Measurements from ENCODE around the gene NCOA7. TPM values are rescaled to one million over a fixed set of nuclear protein-coding genes. Genes with fewer than 3 reads are reported as not detected.
"Not testable (repeated sequence)": the region's sequence is repeated elsewhere in the genome, so short reads cannot be mapped to it uniquely, and the experiment has no call there.

The NCOA7 gene
- total RNA-seq, 1 donor, result 41.7 TPM

- DNase-seq (ENCODE audit: low read depth), result no peak
- TF ChIP-seq CTCF (IDR thresholded peaks at IDR 0.05; ENCODE audit: insufficient read depth, low read length), result no peak
- H3K4me3 ChIP-seq (ENCODE audit: low read depth, low read length), result no peak overlapping the region
Observed at GRCh38 chr6:125766641-125767040, 24.1 kb upstream of the NCOA7 start.

DNA sequence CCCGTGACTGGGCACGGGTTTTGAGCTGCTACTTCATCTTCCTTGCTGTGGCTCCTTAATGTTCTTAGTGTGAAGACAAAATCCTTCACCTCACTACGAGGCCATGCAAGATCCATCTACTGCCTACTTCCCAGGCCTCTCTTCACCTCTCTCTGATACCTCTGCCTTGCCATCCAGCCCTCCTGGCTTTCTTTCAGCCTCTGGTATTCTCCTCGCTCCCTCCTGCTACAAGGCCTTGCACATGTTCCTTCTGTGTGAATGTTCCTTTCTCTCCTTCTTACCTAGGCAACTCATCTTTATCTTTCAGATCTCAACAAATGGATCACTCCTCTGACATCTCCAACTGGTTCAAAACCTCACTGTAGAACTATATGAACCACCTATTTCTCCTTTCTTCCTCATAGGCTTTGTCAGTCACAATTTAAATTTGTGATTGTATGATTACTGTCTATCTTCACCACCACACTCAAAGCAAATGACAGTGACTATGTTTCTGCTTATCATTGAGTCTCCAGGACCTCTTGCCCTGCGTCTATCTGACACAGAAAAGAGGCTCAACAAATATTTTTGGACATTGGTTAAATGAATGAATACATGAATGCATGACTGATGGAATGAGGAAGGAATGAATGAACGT lies 21.5 kb upstream of the NCOA7 start:
- no peak for DNase-seq (ENCODE audit: low read depth)
- TF ChIP-seq CTCF (IDR thresholded peaks at IDR 0.05; ENCODE audit: insufficient read depth, low read length), result no peak
- no peak overlapping the region for H3K4me3 ChIP-seq (ENCODE audit: low read depth, low read length)

DNA sequence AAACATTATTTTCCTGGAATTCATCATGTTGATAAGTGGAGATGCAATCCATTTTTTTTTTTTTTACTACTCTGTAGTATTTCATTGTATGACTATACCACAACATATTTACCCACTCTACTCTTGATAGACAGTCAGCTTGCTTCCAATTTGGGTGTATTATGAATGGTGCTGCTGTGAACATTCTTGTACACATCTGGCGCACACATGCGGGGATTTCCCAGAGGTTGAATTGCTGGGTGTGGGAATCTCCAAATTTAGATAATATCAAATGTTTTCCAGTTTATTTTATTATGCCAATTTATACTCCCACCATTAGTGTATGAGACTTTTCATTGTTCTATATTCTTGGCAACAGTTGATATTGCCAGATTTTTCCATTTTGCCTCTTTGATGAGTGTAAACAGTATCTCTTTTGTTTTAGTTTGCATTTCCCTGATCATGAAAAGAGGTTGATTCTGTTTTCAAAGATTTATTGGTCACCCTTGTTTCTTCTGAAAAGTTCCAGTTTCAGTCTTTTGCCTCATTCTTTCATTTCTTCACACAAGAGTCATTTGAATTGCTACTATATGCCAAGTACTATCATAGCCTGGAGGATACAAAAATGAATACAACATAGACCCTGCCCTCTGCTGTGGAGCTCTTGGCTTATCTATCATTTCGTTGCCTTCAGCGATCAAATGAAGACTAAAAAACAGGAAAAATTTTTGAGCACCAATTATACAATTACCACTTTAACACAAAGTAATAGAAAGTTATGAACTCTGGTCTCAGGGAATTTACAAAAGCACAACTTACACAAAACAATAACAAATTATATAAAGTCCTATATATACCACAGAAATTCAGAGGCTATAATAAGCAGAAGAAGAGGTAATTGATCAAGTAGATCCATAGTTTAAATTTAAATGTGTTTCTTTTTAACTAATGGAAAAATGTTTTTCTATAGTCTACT lies 17.1 kb upstream of the NCOA7 start:
- no peak overlapping the region for H3K4me3 ChIP-seq (ENCODE audit: low read depth, low read length)
- DNase-seq (ENCODE audit: low read depth), result peak; percentile 53
- TF ChIP-seq CTCF (IDR thresholded peaks at IDR 0.05; ENCODE audit: insufficient read depth, low read length), result no peak

- not testable (repeated sequence) for DNase-seq (ENCODE audit: low read depth); H3K4me3 ChIP-seq (ENCODE audit: low read depth, low read length)
Observed at GRCh38 chr6:125776107-125776826, 14.5 kb upstream of the NCOA7 start.

GRCh38 chr6:125779924-125780539 lies 10.7 kb upstream of the NCOA7 start:
- DNase-seq (ENCODE audit: low read depth), result peak; percentile 97
- peak; percentile 48 for TF ChIP-seq CTCF (IDR thresholded peaks at IDR 0.05; ENCODE audit: insufficient read depth, low read length)
- H3K4me3 ChIP-seq (ENCODE audit: low read depth, low read length), result peak overlapping the region; percentile 73

DNA sequence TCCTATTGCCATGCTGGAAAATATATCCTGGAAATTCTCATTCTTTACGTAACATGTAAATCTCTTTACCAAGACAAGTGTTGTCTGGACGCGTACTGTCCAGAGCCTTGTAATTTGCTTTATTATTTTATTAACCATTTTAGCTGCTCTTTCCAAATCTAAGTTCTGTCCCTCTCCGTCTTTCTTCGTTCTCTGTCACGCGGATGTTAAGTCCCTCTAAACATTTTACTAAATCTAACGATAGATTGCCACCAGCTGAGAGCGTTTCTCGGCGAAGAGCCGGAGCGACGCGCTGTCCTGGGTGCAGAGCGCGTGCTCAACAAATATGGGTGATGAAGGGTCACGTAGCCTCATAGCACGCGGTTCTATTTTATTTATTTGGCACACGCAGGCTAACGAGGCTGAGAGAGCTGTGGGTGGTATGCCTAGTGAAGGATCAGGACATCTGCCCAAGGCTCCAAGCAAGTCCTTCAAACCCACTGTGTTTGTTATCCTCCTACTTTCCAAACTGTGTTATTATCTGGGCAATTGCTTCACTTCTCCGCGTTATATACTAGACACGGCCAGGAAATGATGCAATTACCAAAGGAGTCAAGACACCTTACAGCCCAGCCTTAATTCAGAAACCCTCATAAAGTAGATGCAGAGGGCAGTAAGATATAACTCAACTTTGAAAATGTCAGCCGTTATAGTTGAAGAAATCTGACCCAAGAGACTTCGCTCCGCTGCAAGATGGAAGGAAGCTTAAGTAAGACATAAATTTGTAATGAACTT lies 10.0 kb upstream of the NCOA7 start:
- no peak for TF ChIP-seq CTCF (IDR thresholded peaks at IDR 0.05; ENCODE audit: insufficient read depth, low read length)
- DNase-seq (ENCODE audit: low read depth), result peak; percentile 93
- H3K4me3 ChIP-seq (ENCODE audit: low read depth, low read length), result peak overlapping the region; percentile 73

Data from fibroblast of the aortic adventitia (primary cell).